Inflammatory macrophage treated with lipopolysaccharide for 1 hour (primary cell): ENCODE results near the gene WFDC6.

Source experiments
- DNase-seq, 2 donors: peaks; one replicate each; pipeline ENCODE4 v3.0.0-alpha.2; 2020 to 2022

Gene WFDC6

GRCh38 chr20:45515147-45515913 lies 24.0 kb downstream of the WFDC6 start, which contains the start of gene SPINT3:
TSS of gene SPINT3 (minus strand) at chr20:45515622. CDS start at chr20:45515608, 14 bp downstream.
- no peak for DNase-seq

GRCh38 chr20:45510242-45510862 lies 28.9 kb downstream of the WFDC6 start:
- DNase-seq: peak; percentile 83 to 86

DNA sequence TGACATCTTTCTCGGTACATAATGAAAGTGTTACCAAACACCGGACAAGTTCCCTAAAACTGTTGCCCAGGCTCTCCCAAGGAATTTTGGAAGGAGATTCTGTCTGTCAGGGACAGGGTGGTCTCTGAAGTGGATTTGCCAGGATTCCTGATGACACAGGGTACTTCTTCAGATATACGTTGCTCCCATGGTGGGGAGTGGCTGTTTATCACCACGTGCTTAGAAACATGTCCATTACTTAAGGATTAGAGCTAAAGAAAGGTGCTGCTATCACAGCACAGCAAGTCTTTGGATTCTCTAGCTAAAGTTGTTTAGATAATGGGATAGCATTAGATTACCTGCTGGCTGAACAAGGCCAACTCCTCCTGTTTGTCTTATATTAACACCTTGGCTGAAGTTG lies 30.2 kb downstream of the WFDC6 start:
- DNase-seq: no peak

DNA sequence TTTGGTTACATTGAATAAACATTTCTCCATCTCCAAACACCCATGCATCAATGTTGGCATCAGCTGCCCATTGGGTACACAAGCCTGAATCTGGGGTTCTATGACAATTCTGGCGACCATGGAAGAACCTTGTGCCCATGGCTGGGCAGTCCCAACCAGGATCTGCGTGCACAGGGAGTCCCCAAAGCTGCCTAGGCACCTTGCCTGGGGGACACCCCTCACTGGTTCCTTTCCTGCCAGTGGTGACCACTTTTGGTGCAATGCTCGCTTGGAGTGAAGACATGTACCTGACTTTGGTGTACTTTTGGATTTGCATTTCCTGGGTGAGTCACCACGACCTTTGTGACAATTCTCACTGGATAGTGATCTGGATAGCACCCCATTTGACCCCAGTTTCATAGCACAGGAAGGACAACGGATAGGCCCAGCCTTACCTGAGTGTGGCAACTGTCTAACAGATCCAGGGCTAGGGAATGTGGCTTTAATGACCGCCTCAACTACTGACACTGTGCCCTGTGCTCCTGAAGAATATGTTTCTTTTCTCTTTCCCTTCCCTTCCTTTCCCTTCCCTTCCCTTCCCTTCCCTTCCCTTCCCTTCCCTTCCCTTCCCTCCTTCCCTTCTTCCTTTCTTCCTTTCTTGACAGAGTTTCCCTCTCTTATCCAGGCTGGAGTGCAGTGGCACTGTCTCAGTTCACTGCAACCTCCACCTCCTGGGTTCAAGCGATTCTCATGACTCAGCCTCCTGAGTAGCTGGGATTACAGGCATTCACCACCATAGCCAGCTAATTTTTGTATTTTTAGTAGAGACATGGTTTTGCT lies 31.0 kb downstream of the WFDC6 start:
- DNase-seq: no peak

- DNase-seq: peak; percentile 52 to 76
These were observed 32.1 kb downstream of the WFDC6 start for GRCh38 chr20:45507011-45507820.

GRCh38 chr20:45506398-45506797 lies 32.9 kb downstream of the WFDC6 start:
- DNase-seq: no peak

DNA sequence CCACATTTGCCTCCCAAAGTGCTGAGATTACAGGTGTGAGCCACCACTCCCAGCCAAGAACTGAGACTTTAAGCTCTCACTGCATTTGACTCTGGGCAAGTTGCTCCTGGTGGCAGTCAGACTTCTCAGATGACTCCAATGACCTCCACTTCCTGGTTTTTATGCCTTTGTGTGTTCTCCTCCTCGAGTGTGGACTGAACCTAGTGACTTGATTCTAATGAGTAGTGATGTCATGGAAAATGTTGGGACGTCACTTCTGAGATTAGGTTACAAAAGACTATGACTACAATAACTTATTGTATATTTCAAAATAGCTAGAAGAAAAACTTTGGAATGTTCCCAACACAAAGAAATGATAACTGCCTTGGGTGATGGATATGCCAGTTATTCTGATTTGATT lies 35.9 kb downstream of the WFDC6 start:
- peak; percentile 49 to 68 for DNase-seq

- DNase-seq: no peak
These were observed 36.7 kb downstream of the WFDC6 start for GRCh38 chr20:45502561-45502960.

DNA sequence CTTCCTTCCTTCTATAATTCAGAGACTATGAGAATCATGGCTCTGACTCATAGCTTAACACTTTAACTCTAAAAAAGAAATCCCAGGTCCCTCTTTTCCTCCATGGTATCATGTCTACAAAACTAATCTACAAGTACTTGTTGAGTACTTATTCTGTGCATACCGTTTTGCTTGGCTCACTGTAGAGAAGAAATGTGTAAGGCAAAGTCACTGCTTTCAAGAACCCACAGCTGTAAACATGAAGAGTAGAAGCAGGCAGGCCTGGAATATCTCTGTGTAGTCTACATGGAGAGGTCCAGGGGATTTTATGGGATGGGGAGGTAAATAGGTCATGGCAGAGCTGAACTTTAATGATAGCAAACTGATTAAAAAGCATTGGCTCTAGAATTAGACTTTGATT lies 37.7 kb downstream of the WFDC6 start:
- no peak for DNase-seq

DNA sequence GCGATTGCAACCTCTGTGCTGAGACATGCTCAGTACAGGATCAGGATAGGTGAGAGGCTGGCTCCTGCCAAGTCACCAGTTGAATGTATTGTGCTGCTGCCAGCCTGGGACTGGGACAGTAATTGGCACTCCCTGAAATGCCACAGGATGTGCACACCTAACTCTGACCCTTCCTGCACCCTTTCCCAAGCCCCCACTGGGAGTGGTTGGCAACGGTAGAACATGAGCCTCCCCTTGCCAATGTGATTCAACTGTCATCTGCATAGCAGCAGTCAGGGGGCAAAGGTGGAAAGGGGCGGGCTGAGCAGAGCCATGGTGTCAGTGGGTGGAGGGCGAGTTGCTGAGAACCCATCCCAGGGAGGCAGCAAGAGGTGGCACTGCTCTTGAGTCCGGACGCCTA lies 39.3 kb downstream of the WFDC6 start:
- no peak for DNase-seq

DNA sequence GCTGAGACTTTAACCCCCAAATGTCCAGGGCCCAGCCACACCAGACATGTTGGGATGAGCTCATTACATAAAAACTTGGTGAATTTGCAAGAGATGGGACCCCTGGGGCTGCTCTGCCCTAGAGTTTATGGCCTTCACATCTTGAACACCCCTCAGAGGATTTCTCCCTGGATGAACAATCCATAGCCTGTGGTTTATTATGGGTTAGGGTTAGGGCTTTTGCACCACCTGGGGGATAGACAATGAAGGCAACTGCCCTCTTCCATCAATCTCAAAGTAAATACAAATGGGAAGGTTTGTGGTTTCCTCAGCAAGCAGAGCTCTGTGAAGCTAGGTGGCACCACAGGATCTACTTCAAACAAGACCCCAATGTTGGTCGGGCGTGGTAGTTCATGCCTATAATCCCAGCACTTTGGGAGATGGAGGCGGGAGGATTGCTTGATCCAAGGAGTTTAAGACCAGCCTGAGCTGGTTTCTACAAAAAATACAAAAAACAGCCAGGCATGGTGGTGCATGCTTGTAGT lies 41.2 kb downstream of the WFDC6 start:
- DNase-seq: no peak

DNA sequence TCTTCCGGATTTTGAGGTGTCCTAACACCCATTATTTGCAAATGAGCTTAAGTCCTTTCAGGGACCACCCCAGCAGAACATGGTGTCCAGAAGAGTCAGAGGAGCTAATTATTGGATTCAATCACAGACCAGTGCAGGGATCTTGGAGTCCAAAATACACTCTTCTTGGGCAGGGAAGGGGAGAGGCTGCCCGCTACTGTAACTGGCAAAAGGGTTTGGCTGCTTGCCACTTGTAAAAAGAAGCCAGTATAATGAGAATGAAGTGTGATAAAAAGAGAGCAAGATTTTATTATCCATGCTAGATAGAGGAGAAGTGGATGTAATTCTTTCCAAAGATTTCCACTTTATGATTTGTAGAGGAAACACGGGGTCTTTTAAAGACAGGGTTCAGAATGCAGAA lies 43.1 kb downstream of the WFDC6 start:
- no peak for DNase-seq

DNA sequence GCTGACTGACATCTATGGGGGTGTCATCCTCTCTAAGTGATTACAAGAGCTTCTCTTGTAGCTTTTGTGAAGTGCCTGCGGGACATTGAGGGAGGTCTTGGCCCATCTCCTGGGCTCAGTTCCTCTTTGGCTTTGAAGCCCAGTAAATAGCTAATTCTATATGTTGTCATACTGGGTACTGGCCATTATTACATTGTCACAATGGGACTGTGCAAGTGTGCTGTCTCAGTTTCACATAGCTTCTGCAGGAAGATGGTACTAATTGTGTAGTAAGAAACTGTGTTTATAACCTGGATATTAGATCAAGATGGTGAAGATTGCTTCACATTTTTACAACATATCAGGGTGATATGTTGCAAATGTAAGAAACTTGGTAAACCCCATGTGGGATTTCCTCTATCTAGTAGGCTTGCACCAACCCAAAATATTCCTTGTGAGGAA lies 43.8 kb downstream of the WFDC6 start:
- peak; percentile 98 to 99 for DNase-seq

- DNase-seq: no peak
These were observed 50.2 kb downstream of the WFDC6 start for GRCh38 chr20:45489083-45489531.

DNA sequence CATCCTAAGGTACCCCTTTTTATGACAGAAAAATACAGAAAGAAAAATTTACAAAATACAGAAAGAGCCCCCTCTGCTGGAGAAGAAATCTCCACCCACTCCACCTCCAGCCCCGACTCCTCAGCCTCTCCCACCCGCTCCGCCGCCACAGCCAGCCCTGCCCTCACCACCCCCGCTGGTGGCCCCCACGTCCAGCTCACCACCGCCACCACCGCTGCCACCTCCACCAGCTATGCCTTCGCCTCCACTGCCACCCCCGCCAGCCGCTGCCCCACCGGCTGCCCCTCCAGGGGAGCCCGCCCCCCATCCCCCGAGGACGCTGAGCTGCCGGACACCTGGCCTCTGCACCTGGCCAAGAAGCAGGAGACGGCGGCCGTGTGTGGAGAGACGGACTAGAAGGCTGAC lies 52.0 kb downstream of the WFDC6 start:
- no peak for DNase-seq

- no peak for DNase-seq
These were observed 53.9 kb downstream of the WFDC6 start for GRCh38 chr20:45485388-45485787.

DNA sequence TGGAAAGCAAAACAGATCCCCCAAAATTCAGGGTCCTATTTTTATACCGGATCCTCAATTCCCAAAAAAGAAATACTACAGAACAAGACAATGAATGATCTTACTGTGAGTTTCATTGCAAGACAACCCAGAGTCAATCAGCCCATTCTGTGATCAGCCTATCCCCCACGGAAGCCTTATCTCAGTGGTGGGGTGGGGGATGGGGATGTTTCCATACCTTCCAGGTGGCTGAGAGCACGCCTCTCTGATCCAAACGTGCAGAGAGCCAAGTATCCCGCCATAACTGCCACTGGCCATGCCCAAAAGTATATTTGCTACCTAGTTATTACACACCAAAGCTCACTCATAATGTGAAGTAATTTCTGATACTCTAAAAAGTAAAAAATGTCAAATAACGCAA lies 54.6 kb downstream of the WFDC6 start:
- no peak for DNase-seq
